GM12878 (cell line): ENCODE results near the gene ATXN2. TPM values are rescaled to one million over a fixed set of nuclear protein-coding genes. Genes with fewer than 3 reads are reported as not detected.

Source experiments
- ATAC-seq: fragments of 200-7000 bp; cut with Tn5 transposase; 3 replicates; pipeline ENCODE4 v1.9.1; 2020; ENCODE audit warnings: mild to moderate bottlenecking, moderate library complexity
- BruUV-seq: library from RNA; stranded (reverse); fragments of 400-500 nt; replicated peaks from 2 replicates; lab custom pipeline; 2021; lab: Mats Ljungman, UMichigan
- CTCF ChIA-PET: fragments of 300-600 bp; sonication (Branson Sonifier 250); formaldehyde crosslinking; extraction: SDS; loops from one replicate; lab custom pipeline; 2021; ENCODE audit warnings: inconsistent platforms; lab: Yijun Ruan, JAX
- POLR2A ChIA-PET: fragments of 350-600 bp; formaldehyde crosslinking; extraction: SDS; loops from one replicate; lab custom pipeline; 2021; ENCODE audit warnings: inconsistent platforms; lab: Charles Lee
- RAD21 ChIA-PET: fragments of 300-600 bp; sonication (Branson Sonifier 250); formaldehyde crosslinking; loops from one replicate; lab custom pipeline; 2023; ENCODE audit warnings: antibody characterized with exemption; ENCODE audit not compliant: unreplicated experiment; lab: Charles Lee
- SMC1A ChIA-PET: fragments of 300-600 bp; sonication (Branson Sonifier 250); formaldehyde crosslinking; loops from one replicate; lab custom pipeline; 2023; ENCODE audit not compliant: unreplicated experiment, uncharacterized antibody; lab: Charles Lee
- DNase-seq: peaks from one replicate; pipeline ENCODE4 v3.0.0-alpha.2; 2011; ENCODE audit warnings: low read depth, low spot score
- FAIRE-seq: peaks from 3 replicates; lab custom pipeline; 2011; peaks lifted over from hg19 to GRCh38; lab: Jason Lieb, UNC
- H2AFZ ChIP-seq: 2 replicates; pipeline ENCODE4 v1.6.0; 2011; ENCODE audit warnings: low read depth, low read length, control low read depth; ENCODE audit not compliant: control insufficient read depth
- H3K27ac ChIP-seq: 2 replicates; pipeline ENCODE4 v1.5.1; 2011; ENCODE audit warnings: control low read depth; ENCODE audit not compliant: control insufficient read depth, insufficient read depth
- H3K27me3 ChIP-seq, 2 experiments: replicated peaks in 1 of 2; 2 replicates each; pipeline versions ENCODE4 v1.6.0 to v1.6.1; 2011; ENCODE audit warnings: low read length in 1 of 2; ENCODE audit not compliant: control insufficient read depth in 2 of 2, insufficient read depth in 2 of 2
- H3K36me3 ChIP-seq, 2 experiments: 2 replicates each; pipeline ENCODE4 v1.5.1; 2011; ENCODE audit warnings: low read length in 1 of 2; ENCODE audit not compliant: control insufficient read depth in 2 of 2, insufficient read depth in 2 of 2
- H3K4me1 ChIP-seq: 2 replicates; pipeline ENCODE4 v1.6.1; 2011; ENCODE audit warnings: mild to moderate bottlenecking, low read length, moderate library complexity, mixed read lengths; ENCODE audit not compliant: control insufficient read depth, insufficient read depth
- H3K4me2 ChIP-seq: 2 replicates; pipeline ENCODE4 v1.6.0; 2011; ENCODE audit warnings: control low read depth; ENCODE audit not compliant: control insufficient read depth, insufficient read depth
- H3K4me3 ChIP-seq: fragments of 200-600 bp; sonication (generic); 2 replicates; pipeline ENCODE4 v1.5.1; 2016
- H3K79me2 ChIP-seq: 2 replicates; pipeline ENCODE4 v1.6.0; 2011; ENCODE audit warnings: low read length; ENCODE audit not compliant: control insufficient read depth, insufficient read depth
- H3K9ac ChIP-seq: 2 replicates; pipeline ENCODE4 v1.8.0; 2011; ENCODE audit warnings: low read length, control low read depth, mixed read lengths; ENCODE audit not compliant: control insufficient read depth, insufficient read depth
- H3K9me3 ChIP-seq: replicated peaks from 3 replicates; pipeline ENCODE4 v1.5.1; 2011; ENCODE audit warnings: mild to moderate bottlenecking, low read length; ENCODE audit not compliant: control insufficient read depth, insufficient read depth
- H4K20me1 ChIP-seq: 2 replicates; pipeline ENCODE4 v1.6.0; 2011; ENCODE audit not compliant: control insufficient read depth, insufficient read depth
- ATF2 ChIP-seq: IDR thresholded peaks from 2 replicates; pipeline ENCODE4 v1.6.1; 2012; ENCODE audit warnings: low read length, inconsistent platforms
- CBX5 ChIP-seq: sonication (generic); IDR thresholded peaks from 2 replicates; pipeline ENCODE4 v1.6.1; 2016; ENCODE audit warnings: low read depth, moderate library complexity, mild to moderate bottlenecking, inconsistent platforms
- CHD2 ChIP-seq: IDR thresholded peaks from 2 replicates; pipeline ENCODE4 v1.6.1; 2011; ENCODE audit warnings: low read depth, low read length, improper control_type of control experiment, borderline replicate concordance
- CREM ChIP-seq: IDR thresholded peaks from 2 replicates; pipeline ENCODE4 v1.6.1; 2014; ENCODE audit warnings: antibody characterized with exemption, low read depth
- IRF3 ChIP-seq: fragments of 450-650 bp; IDR thresholded peaks from 2 replicates; pipeline ENCODE4 v1.6.1; 2014; ENCODE audit warnings: mild to moderate bottlenecking
- NBN ChIP-seq: fragments of 450-650 bp; IDR thresholded peaks from 2 replicates; pipeline ENCODE4 v1.6.1; 2016
- PML ChIP-seq: IDR thresholded peaks from 2 replicates; pipeline ENCODE4 v1.6.1; 2012; ENCODE audit warnings: low read length, inconsistent platforms
- RFX5 ChIP-seq: IDR thresholded peaks from 2 replicates; pipeline ENCODE4 v1.6.1; 2011; ENCODE audit warnings: low read depth, low read length, improper control_type of control experiment
- TARDBP ChIP-seq: IDR thresholded peaks from 2 replicates; pipeline ENCODE4 v1.6.1; 2016; ENCODE audit warnings: borderline replicate concordance
- WGBS: methylation state at CpG from one replicate; pipeline ENCODE4 v1.1.6; 2016; ENCODE audit warnings: low lambda C conversion rate; ENCODE audit not compliant: insufficient replicate concordance, insufficient coverage; ENCODE audit errors: missing lambda C conversion rate; 5-methylcytosine and 5-hydroxymethylcytosine counted together
- in situ Hi-C: fragments of 300-500 bp; cut with MboI; formaldehyde crosslinking; loops from 9 replicates; pipeline ENCODE4 v1.14.3; 2018; ENCODE audit warnings: mixed read lengths
- intact Hi-C: fragments of 100-400 bp; cut with micrococcal nuclease; formaldehyde crosslinking; loops from one replicate; pipeline ENCODE4 v1.14.2; 2022; ENCODE audit not compliant: unreplicated experiment
- polyA plus RNA-seq, 11 experiments: library from polyadenylated mRNA; depleted of rRNA in 4 of 11; unstranded in 6 of 11; stranded (reverse) in 5 of 11; fragments of >200 nt; fragmentation: Nextera tagmentation in 4 of 11; fragmentation: Illumina TruSeq in 1 of 11; extraction: Ambion mirVana in 4 of 11; extraction: Trizol in 1 of 11; gene quantifications; 1 replicate in 1 of 11; 2 replicates in 10 of 11; pipeline versions ENCODE4 v1.2.1 to v1.2.3, GENCODE V29; 2011 to 2016; ENCODE audit warnings: inconsistent platforms in 2 of 11, missing spikeins in 2 of 11, low read depth in 1 of 11
- total RNA-seq, 4 experiments: library from RNA; depleted of rRNA in 3 of 4; stranded (reverse); fragments of >200 nt in 3 of 4; fragmentation: Illumina TruSeq in 1 of 4; extraction: Trizol in 1 of 4; gene quantifications; 2 replicates each; pipeline versions ENCODE4 v1.2.1 to v1.2.3, GENCODE V29; 2013 to 2021
- TF ChIP-seq, protein P1 (sequence below): IDR thresholded peaks from 2 replicates; pipeline ENCODE4 v1.6.1; 2012; ENCODE audit warnings: low read depth, low read length, improper control_type of control experiment
- TF ChIP-seq, protein P2 (sequence below): IDR thresholded peaks from 2 replicates; pipeline ENCODE4 v1.6.1; 2011; ENCODE audit warnings: borderline replicate concordance, low read depth, mild to moderate bottlenecking, moderate library complexity, low read length; ENCODE audit not compliant: insufficient read depth, poor library complexity, severe bottlenecking
- TF ChIP-seq, protein P3 (sequence below): fragments of 450-650 bp; IDR thresholded peaks from 2 replicates; pipeline ENCODE4 v1.6.1; 2018; ENCODE audit warnings: borderline replicate concordance, mild to moderate bottlenecking; ENCODE audit not compliant: partially characterized antibody

ATXN2 gene
- total and polyA plus RNA-seq, 10 of the 15 experiments (the other 5 are each of a cell fraction or from before 2014, with no cell fraction given) = 8.8 to 31.5 (median 19.0) TPM

DNA sequence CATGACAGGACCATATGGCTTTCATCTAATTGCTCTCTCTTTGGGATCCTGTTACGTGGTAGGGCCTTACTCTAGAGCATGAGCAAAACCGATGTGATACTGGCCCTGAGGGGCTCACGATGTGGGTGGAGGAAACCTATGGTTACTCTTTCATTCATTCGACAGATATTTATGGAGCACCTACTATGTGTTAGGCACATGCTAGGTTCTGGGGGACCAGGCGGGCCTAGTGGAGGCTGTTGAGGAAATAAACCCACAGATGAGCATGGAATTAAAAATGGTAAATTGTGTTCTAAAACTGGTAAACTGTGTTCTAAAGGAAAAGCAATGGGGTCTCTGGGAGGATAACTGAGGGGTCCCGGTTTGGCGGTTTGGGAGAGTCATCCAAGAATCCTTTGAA is 178.6 kb downstream of the ATXN2 start:
- DNase-seq (no peak), FAIRE-seq (no peak), ATAC-seq (no peak)
- Histone ChIP-seq H3K4me1 (peaks cover 12% of the 10 kb centered on the region), H3K4me3 (no peak overlapping the region), H3K9ac (no peak overlapping the region), H3K9me3 (no peaks in the 10 kb centered on the region), H3K4me2 (no peak overlapping the region), H3K27me3 (no peaks in the 10 kb centered on the region), H4K20me1 (peaks cover 7% of the 10 kb centered on the region; the same call in 1 of the 2 replicates), H3K36me3 (peaks cover 20 to 21% of the 10 kb centered on the region in 2 experiments), H3K79me2 (peaks cover 46% of the 10 kb centered on the region), H2AFZ (no peak overlapping the region), H3K27ac (no peak overlapping the region)
- ChIA-PET RAD21 (interaction anchor here (0.7 kb wide), 1 partner anchor 9 kb away, joined by 3 read pairs; no protein-coding TSS in a partner anchor), SMC1A (interaction anchor here (0.8 kb wide), 1 partner anchor 30 kb away, joined by 3 read pairs; no protein-coding TSS in a partner anchor), POLR2A (interaction anchor here (0.7 to 1.0 kb wide), 3 partner anchors 8 to 525 kb away, joined by 3 to 5 read pairs (median 4); no protein-coding TSS in a partner anchor), CTCF (interaction anchor here (2.0 kb wide), 1 partner anchor 31 kb away, joined by 6 read pairs; no protein-coding TSS in a partner anchor)
- in situ Hi-C loops = no loop called here
- intact Hi-C loops = no loop called here
- WGBS = 83% methylated on average over 7 of the region's 7 CpGs
- BruUV-seq = no TSS peak
- no peak for TF ChIP-seq CREM
- TF ChIP-seq, protein P1, sequence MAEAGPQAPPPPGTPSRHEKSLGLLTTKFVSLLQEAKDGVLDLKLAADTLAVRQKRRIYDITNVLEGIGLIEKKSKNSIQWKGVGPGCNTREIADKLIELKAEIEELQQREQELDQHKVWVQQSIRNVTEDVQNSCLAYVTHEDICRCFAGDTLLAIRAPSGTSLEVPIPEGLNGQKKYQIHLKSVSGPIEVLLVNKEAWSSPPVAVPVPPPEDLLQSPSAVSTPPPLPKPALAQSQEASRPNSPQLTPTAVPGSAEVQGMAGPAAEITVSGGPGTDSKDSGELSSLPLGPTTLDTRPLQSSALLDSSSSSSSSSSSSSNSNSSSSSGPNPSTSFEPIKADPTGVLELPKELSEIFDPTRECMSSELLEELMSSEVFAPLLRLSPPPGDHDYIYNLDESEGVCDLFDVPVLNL = no peak
- no peak for TF ChIP-seq ATF2
- TF ChIP-seq, protein P2, sequence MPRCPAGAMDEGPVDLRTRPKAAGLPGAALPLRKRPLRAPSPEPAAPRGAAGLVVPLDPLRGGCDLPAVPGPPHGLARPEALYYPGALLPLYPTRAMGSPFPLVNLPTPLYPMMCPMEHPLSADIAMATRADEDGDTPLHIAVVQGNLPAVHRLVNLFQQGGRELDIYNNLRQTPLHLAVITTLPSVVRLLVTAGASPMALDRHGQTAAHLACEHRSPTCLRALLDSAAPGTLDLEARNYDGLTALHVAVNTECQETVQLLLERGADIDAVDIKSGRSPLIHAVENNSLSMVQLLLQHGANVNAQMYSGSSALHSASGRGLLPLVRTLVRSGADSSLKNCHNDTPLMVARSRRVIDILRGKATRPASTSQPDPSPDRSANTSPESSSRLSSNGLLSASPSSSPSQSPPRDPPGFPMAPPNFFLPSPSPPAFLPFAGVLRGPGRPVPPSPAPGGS = no peak
- TF ChIP-seq NBN = no peak
- TF ChIP-seq IRF3 = no peak
- TF ChIP-seq CHD2 = no peak
- TF ChIP-seq, protein P3, sequence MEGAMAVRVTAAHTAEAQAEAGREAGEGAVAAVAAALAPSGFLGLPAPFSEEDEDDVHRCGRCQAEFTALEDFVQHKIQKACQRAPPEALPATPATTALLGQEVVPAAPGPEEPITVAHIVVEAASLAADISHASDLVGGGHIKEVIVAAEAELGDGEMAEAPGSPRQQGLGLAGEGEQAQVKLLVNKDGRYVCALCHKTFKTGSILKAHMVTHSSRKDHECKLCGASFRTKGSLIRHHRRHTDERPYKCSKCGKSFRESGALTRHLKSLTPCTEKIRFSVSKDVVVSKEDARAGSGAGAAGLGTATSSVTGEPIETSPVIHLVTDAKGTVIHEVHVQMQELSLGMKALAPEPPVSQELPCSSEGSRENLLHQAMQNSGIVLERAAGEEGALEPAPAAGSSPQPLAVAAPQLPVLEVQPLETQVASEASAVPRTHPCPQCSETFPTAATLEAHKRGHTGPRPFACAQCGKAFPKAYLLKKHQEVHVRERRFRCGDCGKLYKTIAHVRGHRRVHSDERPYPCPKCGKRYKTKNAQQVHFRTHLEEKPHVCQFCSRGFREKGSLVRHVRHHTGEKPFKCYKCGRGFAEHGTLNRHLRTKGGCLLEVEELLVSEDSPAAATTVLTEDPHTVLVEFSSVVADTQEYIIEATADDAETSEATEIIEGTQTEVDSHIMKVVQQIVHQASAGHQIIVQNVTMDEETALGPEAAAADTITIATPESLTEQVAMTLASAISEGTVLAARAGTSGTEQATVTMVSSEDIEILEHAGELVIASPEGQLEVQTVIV = no peak
- no peak for TF ChIP-seq TARDBP
- no peak for TF ChIP-seq PML
- no peak for TF ChIP-seq RFX5
- TF ChIP-seq CBX5 = no peak
